KOPT-K1 (cell line): ENCODE data around the gene IGBP1.

ENCODE experiments used
- H3K27ac ChIP-seq: fragments of 200-600 bp; sonication (generic); 2 replicates; pipeline ENCODE4 v1.5.1; 2016; ENCODE audit warnings: antibody characterized with exemption, mild to moderate bottlenecking, low read depth, low read length; ENCODE audit not compliant: poor library complexity, severe bottlenecking
- H3K36me3 ChIP-seq: fragments of 200-600 bp; sonication (generic); 2 replicates; pipeline ENCODE4 v1.5.1; 2017; ENCODE audit warnings: antibody characterized with exemption, mild to moderate bottlenecking, low read length, moderate library complexity; ENCODE audit not compliant: insufficient read depth
- H3K9me3 ChIP-seq: fragments of 200-600 bp; sonication (generic); 2 replicates; pipeline ENCODE4 v1.5.1; 2017; ENCODE audit warnings: antibody characterized with exemption, low read length, mild to moderate bottlenecking; ENCODE audit not compliant: insufficient read depth, poor library complexity, severe bottlenecking

Gene IGBP1

GRCh38 chrX:70132224-70132623, 1.0 kb upstream of the IGBP1 start:
- H3K36me3 ChIP-seq = peaks cover 26% of the 10 kb centered on the region
- H3K27ac ChIP-seq = peak overlapping the region; percentile 31
- no peaks in the 10 kb centered on the region for H3K9me3 ChIP-seq

DNA sequence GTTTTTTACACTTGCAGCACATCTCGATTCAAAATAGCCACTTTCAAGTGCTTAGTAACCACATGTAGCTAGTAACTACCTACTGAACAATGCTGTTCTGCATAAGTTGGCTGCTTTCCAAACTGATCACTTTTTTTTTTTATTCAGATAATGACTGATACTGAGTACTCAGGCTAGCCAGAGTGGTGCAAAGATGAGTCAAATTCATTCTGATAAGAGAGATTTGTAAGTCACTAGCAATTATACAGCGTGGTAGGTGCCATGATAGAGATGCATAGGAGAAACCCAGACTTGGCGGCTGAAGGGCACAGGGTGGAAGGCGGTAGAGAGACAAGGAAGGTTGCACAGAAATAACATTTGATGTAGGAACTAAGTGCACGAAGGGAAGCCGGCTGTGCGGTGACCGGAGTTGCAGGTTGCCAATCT, 357 bp upstream of the IGBP1 start:
- peak overlapping the region; percentile 84 for H3K27ac ChIP-seq
- no peaks in the 10 kb centered on the region for H3K9me3 ChIP-seq
- H3K36me3 ChIP-seq = peaks cover 32% of the 10 kb centered on the region

DNA sequence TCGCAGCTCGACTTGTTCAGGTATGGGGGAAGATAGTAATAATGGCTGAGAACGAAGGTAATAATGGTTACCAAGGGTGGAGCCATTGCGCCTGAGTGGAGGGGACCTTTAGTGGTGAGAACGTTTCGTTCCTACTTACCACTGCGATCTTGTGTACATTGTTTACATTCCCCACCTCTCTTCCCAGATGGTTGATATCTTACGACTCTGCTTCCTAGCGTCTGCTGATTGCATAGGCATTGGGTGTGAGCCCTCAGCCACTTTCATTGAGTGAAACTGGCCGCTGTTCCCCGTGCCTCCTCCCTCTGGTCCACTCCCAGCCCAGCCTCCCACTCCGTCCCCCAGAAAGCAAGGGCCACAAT, 850 bp downstream of the IGBP1 start:
- Histone ChIP-seq H3K27ac (peak overlapping the region; percentile 84), H3K9me3 (no peaks in the 10 kb centered on the region), H3K36me3 (peaks cover 35% of the 10 kb centered on the region)

DNA sequence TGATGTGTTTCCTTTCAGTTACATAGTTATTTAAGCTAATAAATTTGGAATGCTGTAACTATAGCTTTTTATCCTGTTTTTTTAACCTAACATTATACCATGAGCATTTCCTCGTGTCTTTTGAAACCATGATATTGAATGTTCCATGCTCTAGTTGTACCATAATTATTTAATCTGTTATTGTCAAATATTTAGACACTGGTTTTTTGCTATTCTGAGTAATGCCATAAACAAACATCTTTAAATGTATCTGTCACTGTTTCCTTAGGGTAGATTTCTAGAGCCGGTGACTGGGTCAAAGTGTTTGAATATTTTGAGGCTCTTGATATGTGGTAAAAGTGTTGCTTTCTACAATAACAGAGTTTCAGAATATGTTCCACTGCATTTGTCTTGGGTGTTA, 5.4 kb downstream of the IGBP1 start:
- H3K9me3 ChIP-seq = no peaks in the 10 kb centered on the region
- peaks cover 70% of the 10 kb centered on the region for H3K36me3 ChIP-seq
- H3K27ac ChIP-seq = no peak overlapping the region

DNA sequence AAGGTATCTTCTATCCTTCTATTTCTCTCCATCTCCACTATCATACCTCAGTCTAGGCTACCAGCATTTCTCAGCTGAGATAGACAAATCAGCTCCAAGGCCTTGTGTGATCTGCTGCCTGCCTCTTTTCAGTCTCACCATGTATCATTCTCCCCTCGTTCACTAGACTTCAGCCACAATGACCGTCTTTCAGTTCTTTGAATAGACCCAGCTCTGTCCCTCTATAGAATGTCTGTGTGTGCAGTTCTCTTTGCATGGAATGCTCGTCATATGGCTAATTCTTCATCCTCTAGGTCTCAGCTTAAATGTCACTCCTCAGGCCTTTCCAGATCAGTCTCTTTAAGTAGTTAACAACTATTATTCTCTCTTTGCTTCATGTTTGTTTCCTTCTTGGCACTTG, 6.5 kb downstream of the IGBP1 start:
- Histone ChIP-seq H3K27ac (no peak overlapping the region), H3K36me3 (peaks cover 67% of the 10 kb centered on the region), H3K9me3 (no peaks in the 10 kb centered on the region)

DNA sequence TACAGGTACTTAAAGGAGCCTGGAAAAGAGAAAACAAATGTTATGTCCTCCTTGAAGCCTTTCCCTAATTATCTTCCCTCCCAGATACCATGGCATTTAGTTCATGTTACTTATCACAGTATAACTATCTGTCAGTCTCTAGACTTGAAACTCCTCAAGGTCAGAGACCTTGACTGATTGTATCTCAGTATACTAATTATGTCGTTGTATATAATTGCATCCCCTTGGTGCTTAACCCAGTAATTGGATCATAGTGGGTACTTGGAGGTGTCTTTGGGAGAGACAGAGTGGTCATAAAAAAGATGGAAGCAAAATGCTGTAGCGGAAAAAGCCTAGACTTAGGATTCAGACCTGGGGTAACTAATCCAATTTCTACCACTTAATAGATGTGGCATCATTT, 8.1 kb downstream of the IGBP1 start:
- Histone ChIP-seq H3K36me3 (peaks cover 57% of the 10 kb centered on the region), H3K9me3 (no peaks in the 10 kb centered on the region), H3K27ac (no peak overlapping the region)

GRCh38 chrX:70166601-70167590, 33.6 kb downstream of the IGBP1 start:
- Histone ChIP-seq H3K36me3 (peaks cover 44% of the 10 kb centered on the region), H3K9me3 (no peaks in the 10 kb centered on the region), H3K27ac (no peak overlapping the region)

- Histone ChIP-seq H3K36me3 (peaks cover 36% of the 10 kb centered on the region), H3K9me3 (no peaks in the 10 kb centered on the region), H3K27ac (no peak overlapping the region)
Observed at GRCh38 chrX:70168238-70169188, 35.3 kb downstream of the IGBP1 start.

- Histone ChIP-seq H3K27ac (no peak overlapping the region), H3K36me3 (peaks cover 30% of the 10 kb centered on the region), H3K9me3 (no peaks in the 10 kb centered on the region)
Observed at GRCh38 chrX:70169281-70169680, 36.0 kb downstream of the IGBP1 start.

- Histone ChIP-seq H3K9me3 (no peaks in the 10 kb centered on the region), H3K36me3 (peaks cover 7% of the 10 kb centered on the region; the same call in 1 of the 2 replicates), H3K27ac (no peak overlapping the region)
Observed at GRCh38 chrX:70171624-70172023, 38.4 kb downstream of the IGBP1 start.

- H3K9me3 ChIP-seq = no peaks in the 10 kb centered on the region
- H3K27ac ChIP-seq = no peak overlapping the region
- H3K36me3 ChIP-seq = peaks cover 1% of the 10 kb centered on the region; the same call in 1 of the 2 replicates
Observed at GRCh38 chrX:70172221-70172620, 39.0 kb downstream of the IGBP1 start.

- H3K27ac ChIP-seq = no peak overlapping the region
- H3K9me3 ChIP-seq = no peaks in the 10 kb centered on the region
- H3K36me3 ChIP-seq = no peaks in the 10 kb centered on the region
Observed at GRCh38 chrX:70172964-70173363, 39.7 kb downstream of the IGBP1 start.

DNA sequence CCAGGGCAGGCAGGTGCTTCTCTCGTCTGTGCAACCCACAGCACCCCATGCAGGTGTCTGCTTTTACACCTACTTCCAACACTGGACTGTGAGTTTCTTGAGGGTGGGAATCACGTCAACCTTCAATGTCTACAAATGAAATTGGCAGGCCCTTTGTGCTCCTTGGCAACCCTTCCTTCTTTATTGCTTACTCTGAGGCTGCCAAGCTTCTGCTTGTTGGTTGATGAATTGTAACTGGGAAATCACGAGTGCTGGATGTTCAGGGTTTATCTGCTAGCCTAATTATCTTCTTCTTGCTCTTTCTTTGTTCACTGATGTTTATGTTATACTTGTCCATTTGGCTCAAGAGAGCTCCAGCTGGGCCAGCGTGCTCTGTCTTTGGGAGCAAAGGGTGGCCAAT, 41.5 kb downstream of the IGBP1 start:
- H3K36me3 ChIP-seq = no peaks in the 10 kb centered on the region
- H3K9me3 ChIP-seq = no peaks in the 10 kb centered on the region
- H3K27ac ChIP-seq = no peak overlapping the region

DNA sequence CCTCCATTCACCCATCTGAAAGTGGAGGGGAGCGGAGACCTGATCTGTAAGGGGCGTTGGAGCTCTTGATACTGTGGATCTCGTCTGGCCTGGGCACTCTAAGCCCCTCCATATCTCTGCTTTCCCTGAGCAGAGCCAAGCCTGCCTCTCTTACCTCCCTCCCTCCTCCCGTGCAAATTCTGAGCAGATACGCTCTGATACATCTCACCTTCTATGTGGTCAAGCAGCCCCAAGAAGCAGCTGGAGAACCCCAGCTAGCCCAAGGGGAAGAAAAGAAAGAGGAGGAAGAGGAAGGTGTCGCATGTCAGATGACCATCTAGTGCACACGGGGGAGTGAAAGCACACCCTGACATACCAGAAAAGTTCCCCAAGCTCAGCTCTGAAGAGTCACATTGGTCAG, 42.1 kb downstream of the IGBP1 start:
- no peaks in the 10 kb centered on the region for H3K36me3 ChIP-seq
- H3K9me3 ChIP-seq = no peaks in the 10 kb centered on the region
- no peak overlapping the region for H3K27ac ChIP-seq

DNA sequence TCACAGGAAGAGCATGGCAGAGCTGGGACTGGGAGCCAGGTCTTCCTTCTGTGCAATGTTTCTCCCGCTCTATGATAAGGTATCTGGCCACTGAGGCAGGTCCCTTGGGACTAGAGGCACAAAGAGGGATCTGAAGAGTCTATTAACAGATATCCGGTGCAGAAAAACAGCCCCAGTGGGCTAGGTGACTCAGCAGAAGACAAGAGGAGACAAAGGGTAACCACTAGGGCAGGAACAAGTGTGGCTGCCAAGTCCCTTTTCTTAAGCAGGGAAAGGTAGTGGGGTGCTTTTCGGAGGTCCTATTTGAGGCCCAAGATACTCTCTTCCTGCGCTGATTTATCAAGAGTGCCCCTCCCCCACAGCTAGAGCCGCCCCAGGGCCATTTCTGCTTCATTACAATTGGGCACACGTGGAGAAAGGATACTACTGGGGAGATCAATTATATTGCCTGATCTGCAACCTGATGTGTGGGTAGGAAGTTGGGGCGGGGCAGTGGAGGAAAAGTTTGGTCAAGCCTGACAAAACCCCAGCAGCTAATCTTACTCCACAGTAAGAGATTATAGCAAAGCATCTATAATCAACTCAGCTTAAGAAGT, 43.8 kb downstream of the IGBP1 start, which contains the start of gene DGAT2L6:
DGAT2L6 (plus strand) TSS at position 546 of the 596 bp plus-strand sequence. CDS start 100 bp downstream, outside the sequence.
- H3K36me3 ChIP-seq = no peaks in the 10 kb centered on the region
- no peaks in the 10 kb centered on the region for H3K9me3 ChIP-seq
- H3K27ac ChIP-seq = no peak within 1 kb of the TSS
